ENCODE measurements around the gene KIF3B. TPM values are rescaled to one million over a fixed set of nuclear protein-coding genes. Genes with fewer than 3 reads are reported as not detected.

The KIF3B gene
- total RNA-seq, 1 experiment from 2014 or later, result 20.0 TPM

DNA sequence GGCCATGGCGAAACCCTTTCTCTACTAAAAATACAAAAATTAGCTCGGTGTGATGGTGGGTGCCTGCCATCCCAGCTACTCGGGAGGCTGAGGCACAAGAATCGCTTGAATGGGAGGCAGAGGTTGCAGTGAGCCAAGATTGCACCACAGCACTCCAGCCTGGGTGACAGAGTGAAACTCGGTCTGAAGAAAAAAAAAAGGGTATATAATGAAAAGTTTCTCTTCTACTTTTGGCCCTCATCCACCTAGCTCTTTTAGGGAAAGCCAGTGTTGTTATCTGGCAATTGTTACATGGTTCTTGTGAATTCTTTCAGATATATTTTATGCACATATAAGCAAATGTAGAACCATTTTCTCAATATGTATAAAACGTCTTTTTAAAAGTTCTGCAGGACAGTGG, 19.0 kb downstream of the KIF3B start:
- ATAC-seq (no peak), DNase-seq (no peak)
- H3K9me3 ChIP-seq (ENCODE audit: low read length), result no peaks in the 10 kb centered on the region
- no peaks in the 10 kb centered on the region for H3K9me2 ChIP-seq (replicated peaks; ENCODE audit: low read length)
- no TSS peak for BruUV-seq (replicated peaks)
- H3K79me2 ChIP-seq (ENCODE audit: low read length), result peaks cover 25% of the 10 kb centered on the region
- TF ChIP-seq EZH2 (IDR thresholded peaks at IDR 0.05; ENCODE audit: low read length, unreplicated experiment) (no peak), EZH2phosphoT487 (IDR thresholded peaks at IDR 0.05; ENCODE audit: borderline replicate concordance, low read length) (no peak)
- TF ChIP-seq, protein P1, sequence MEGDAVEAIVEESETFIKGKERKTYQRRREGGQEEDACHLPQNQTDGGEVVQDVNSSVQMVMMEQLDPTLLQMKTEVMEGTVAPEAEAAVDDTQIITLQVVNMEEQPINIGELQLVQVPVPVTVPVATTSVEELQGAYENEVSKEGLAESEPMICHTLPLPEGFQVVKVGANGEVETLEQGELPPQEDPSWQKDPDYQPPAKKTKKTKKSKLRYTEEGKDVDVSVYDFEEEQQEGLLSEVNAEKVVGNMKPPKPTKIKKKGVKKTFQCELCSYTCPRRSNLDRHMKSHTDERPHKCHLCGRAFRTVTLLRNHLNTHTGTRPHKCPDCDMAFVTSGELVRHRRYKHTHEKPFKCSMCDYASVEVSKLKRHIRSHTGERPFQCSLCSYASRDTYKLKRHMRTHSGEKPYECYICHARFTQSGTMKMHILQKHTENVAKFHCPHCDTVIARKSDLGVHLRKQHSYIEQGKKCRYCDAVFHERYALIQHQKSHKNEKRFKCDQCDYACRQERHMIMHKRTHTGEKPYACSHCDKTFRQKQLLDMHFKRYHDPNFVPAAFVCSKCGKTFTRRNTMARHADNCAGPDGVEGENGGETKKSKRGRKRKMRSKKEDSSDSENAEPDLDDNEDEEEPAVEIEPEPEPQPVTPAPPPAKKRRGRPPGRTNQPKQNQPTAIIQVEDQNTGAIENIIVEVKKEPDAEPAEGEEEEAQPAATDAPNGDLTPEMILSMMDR (conservative IDR thresholded peaks at IDR 0.05; ENCODE audit: low read depth, low read length), result no peak
- intact Hi-C loops (cut with micrococcal nuclease), result no loop called here
- H3K36me3 ChIP-seq (ENCODE audit: low read depth, low read length), result no peaks in the 10 kb centered on the region
- H3K27me3 ChIP-seq (ENCODE audit: low read length), result no peaks in the 10 kb centered on the region
- H3F3A ChIP-seq (ENCODE audit: low read length, unreplicated experiment), result no peaks in the 10 kb centered on the region
- H3K9ac ChIP-seq (ENCODE audit: low read length), result no peak overlapping the region
- peaks cover 4% of the 10 kb centered on the region; the same call in 1 of the 2 replicates for H4K20me1 ChIP-seq (ENCODE audit: low read length)
- H3K4me2 ChIP-seq (ENCODE audit: low read length), result no peak overlapping the region
- ChIA-PET CTCF (no interaction called here), POLR2A (ENCODE audit: unreplicated experiment) (no interaction called here)
- H3K27ac ChIP-seq (ENCODE audit: low read length), result no peak overlapping the region
- H2AFZ ChIP-seq (ENCODE audit: low read length), result no peak overlapping the region
- no peak overlapping the region for H3K4me3 ChIP-seq (ENCODE audit: low read length)
- no peaks in the 10 kb centered on the region for H3K4me1 ChIP-seq (ENCODE audit: insufficient read depth, low read length)

GRCh38 chr20:32296819-32297420, 19.5 kb downstream of the KIF3B start:
- no peak overlapping the region for H3K4me3 ChIP-seq (ENCODE audit: low read length)
- no TSS peak for BruUV-seq (replicated peaks)
- intact Hi-C loops (cut with micrococcal nuclease), result no loop called here
- no peaks in the 10 kb centered on the region for H3K27me3 ChIP-seq (ENCODE audit: low read length)
- no peak overlapping the region for H2AFZ ChIP-seq (ENCODE audit: low read length)
- no peak overlapping the region for H3K4me2 ChIP-seq (ENCODE audit: low read length)
- ATAC-seq, result no peak
- peaks cover 25% of the 10 kb centered on the region for H3K79me2 ChIP-seq (ENCODE audit: low read length)
- H3K9me2 ChIP-seq (replicated peaks; ENCODE audit: low read length), result no peaks in the 10 kb centered on the region
- no peaks in the 10 kb centered on the region for H3K9me3 ChIP-seq (ENCODE audit: low read length)
- no peaks in the 10 kb centered on the region for H3F3A ChIP-seq (ENCODE audit: low read length, unreplicated experiment)
- H3K27ac ChIP-seq (ENCODE audit: low read length), result no peak overlapping the region
- peaks cover 4% of the 10 kb centered on the region; the same call in 1 of the 2 replicates for H4K20me1 ChIP-seq (ENCODE audit: low read length)
- no peaks in the 10 kb centered on the region for H3K4me1 ChIP-seq (ENCODE audit: insufficient read depth, low read length)
- ChIA-PET CTCF (no interaction called here), POLR2A (ENCODE audit: unreplicated experiment) (no interaction called here)
- TF ChIP-seq, protein P1 (conservative IDR thresholded peaks at IDR 0.05; ENCODE audit: low read depth, low read length), result no peak
- no peak for TF ChIP-seq EZH2phosphoT487 (IDR thresholded peaks at IDR 0.05; ENCODE audit: borderline replicate concordance, low read length)
- TF ChIP-seq EZH2 (IDR thresholded peaks at IDR 0.05; ENCODE audit: low read length, unreplicated experiment), result no peak
- no peak for DNase-seq
- no peaks in the 10 kb centered on the region for H3K36me3 ChIP-seq (ENCODE audit: low read depth, low read length)
- H3K9ac ChIP-seq (ENCODE audit: low read length), result no peak overlapping the region

DNA sequence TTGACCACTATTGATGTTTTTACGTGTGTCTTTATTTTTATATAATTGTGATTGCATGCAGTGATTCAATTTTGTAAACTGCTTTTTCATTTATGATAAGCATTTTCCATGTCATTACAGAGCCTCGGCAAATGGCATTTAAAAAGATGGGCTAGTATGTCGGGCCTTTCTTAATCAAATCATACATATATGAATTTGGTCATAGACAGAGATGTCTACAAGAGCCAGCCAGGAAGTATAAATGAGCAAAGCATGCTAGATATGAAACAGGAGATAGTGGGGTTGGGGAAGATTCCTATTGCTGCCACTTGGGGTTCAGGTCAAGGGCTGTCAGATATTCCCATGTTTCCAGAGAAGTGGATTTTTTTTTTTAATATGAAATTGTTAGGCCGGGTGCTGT, 20.0 kb downstream of the KIF3B start:
- H3K27me3 ChIP-seq (ENCODE audit: low read length), result no peaks in the 10 kb centered on the region
- ChIA-PET CTCF (no interaction called here), POLR2A (ENCODE audit: unreplicated experiment) (no interaction called here)
- H3F3A ChIP-seq (ENCODE audit: low read length, unreplicated experiment), result no peaks in the 10 kb centered on the region
- H3K9me3 ChIP-seq (ENCODE audit: low read length), result no peaks in the 10 kb centered on the region
- H3K27ac ChIP-seq (ENCODE audit: low read length), result no peak overlapping the region
- H3K4me2 ChIP-seq (ENCODE audit: low read length), result no peak overlapping the region
- ATAC-seq (no peak), DNase-seq (no peak)
- no peak overlapping the region for H3K4me3 ChIP-seq (ENCODE audit: low read length)
- BruUV-seq (replicated peaks), result no TSS peak
- peaks cover 25% of the 10 kb centered on the region for H3K79me2 ChIP-seq (ENCODE audit: low read length)
- no peaks in the 10 kb centered on the region for H3K9me2 ChIP-seq (replicated peaks; ENCODE audit: low read length)
- H2AFZ ChIP-seq (ENCODE audit: low read length), result no peak overlapping the region
- H3K9ac ChIP-seq (ENCODE audit: low read length), result no peak overlapping the region
- H3K36me3 ChIP-seq (ENCODE audit: low read depth, low read length), result no peaks in the 10 kb centered on the region
- no peaks in the 10 kb centered on the region for H3K4me1 ChIP-seq (ENCODE audit: insufficient read depth, low read length)
- intact Hi-C loops (cut with micrococcal nuclease), result no loop called here
- no peak for TF ChIP-seq EZH2phosphoT487 (IDR thresholded peaks at IDR 0.05; ENCODE audit: borderline replicate concordance, low read length)
- TF ChIP-seq EZH2 (IDR thresholded peaks at IDR 0.05; ENCODE audit: low read length, unreplicated experiment), result no peak
- TF ChIP-seq, protein P1 (conservative IDR thresholded peaks at IDR 0.05; ENCODE audit: low read depth, low read length), result no peak
- peaks cover 4% of the 10 kb centered on the region; the same call in 1 of the 2 replicates for H4K20me1 ChIP-seq (ENCODE audit: low read length)
